ENCODE data around the gene TMPRSS6.

DNA sequence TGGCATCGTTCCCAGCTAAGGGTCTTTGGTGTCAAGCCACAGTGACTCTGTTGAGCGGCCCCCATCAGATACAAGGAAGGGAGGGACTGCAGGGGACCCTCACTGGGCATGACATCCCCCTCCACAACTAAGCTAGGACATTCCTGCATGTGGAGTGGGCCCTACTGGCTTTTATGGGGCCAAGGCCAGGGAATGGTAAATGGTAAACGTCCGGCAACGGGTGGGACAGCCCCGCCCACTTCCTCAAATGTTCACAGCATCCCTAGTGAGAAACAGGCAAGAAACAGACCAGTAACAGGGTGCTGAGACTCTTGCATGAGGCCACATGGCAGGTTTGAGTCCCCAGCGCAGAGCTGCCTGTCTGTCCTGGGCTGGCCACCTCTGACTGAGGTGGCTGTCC, 4.4 kb downstream of the TMPRSS6 start:
- TF ChIP-seq, protein P1, sequence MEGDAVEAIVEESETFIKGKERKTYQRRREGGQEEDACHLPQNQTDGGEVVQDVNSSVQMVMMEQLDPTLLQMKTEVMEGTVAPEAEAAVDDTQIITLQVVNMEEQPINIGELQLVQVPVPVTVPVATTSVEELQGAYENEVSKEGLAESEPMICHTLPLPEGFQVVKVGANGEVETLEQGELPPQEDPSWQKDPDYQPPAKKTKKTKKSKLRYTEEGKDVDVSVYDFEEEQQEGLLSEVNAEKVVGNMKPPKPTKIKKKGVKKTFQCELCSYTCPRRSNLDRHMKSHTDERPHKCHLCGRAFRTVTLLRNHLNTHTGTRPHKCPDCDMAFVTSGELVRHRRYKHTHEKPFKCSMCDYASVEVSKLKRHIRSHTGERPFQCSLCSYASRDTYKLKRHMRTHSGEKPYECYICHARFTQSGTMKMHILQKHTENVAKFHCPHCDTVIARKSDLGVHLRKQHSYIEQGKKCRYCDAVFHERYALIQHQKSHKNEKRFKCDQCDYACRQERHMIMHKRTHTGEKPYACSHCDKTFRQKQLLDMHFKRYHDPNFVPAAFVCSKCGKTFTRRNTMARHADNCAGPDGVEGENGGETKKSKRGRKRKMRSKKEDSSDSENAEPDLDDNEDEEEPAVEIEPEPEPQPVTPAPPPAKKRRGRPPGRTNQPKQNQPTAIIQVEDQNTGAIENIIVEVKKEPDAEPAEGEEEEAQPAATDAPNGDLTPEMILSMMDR (conservative IDR thresholded peaks at IDR 0.05): no peak
- TF ChIP-seq EZH2 (IDR thresholded peaks at IDR 0.05; ENCODE audit: low read depth): no peak
